Measurements from ENCODE around the gene OPN4.

GRCh38 chr10:86709396-86710185, 55.2 kb downstream of the OPN4 start:
- TF ChIP-seq CTCF (IDR thresholded peaks at IDR 0.05), result no peak
- TF ChIP-seq POLR2A (IDR thresholded peaks at IDR 0.05), result no peak

Data from lower leg skin (tissue), 3 donors.